ENCODE data around the gene TUBA4A.

DNA sequence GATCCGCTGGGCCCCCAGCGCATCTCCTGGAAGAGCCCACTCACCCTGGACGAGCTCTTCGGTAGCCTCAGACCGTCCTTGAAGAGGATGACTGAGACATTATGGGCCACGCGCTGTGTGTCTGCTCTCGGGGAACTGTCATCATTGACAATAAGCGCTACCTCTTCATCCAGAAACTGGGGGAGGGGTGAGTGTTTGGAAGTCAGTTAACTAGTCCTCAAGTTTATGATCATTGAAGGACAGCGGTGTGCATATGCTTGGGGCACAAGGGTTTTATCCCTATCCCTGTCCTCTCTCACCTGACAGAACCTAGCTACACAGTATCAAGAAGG is 7.9 kb downstream of the TUBA4A start:
- TF ChIP-seq GATA3 (IDR thresholded peaks at IDR 0.05; ENCODE audit: low read depth, low read length) (no peak), GATA2 (IDR thresholded peaks at IDR 0.05; ENCODE audit: low read depth, low read length) (no peak)
